HG02981 (cell line): ENCODE measurements around the gene ZBTB7C.

Experiments
- ATAC-seq: cut with Tn5 transposase; IDR thresholded peaks from one replicate; pipeline ENCODE4 v1.9.1; 2021; ENCODE audit warnings: mild to moderate bottlenecking, moderate library complexity; ENCODE audit not compliant: unreplicated experiment

ZBTB7C gene

GRCh38 chr18:48153613-48154481 lies 255.3 kb downstream of the ZBTB7C start:
- ATAC-seq = no peak

GRCh38 chr18:48152549-48152948 lies 256.6 kb downstream of the ZBTB7C start:
- no peak for ATAC-seq

- ATAC-seq = no peak
Observed at GRCh38 chr18:48151421-48152065, 257.6 kb downstream of the ZBTB7C start.

- no peak for ATAC-seq
Observed at GRCh38 chr18:48149020-48149685, 260.0 kb downstream of the ZBTB7C start.

- ATAC-seq = no peak
Observed at GRCh38 chr18:48142994-48143393, 266.2 kb downstream of the ZBTB7C start.

- ATAC-seq = no peak
Observed at GRCh38 chr18:48142353-48142752, 266.8 kb downstream of the ZBTB7C start.

- ATAC-seq = no peak
Observed at GRCh38 chr18:48140731-48141130, 268.5 kb downstream of the ZBTB7C start.

- no peak for ATAC-seq
Observed at GRCh38 chr18:48139431-48140347, 269.5 kb downstream of the ZBTB7C start.

- ATAC-seq = no peak
Observed at GRCh38 chr18:48138660-48139430, 270.3 kb downstream of the ZBTB7C start.

- ATAC-seq = no peak
Observed at GRCh38 chr18:48138210-48138609, 271.0 kb downstream of the ZBTB7C start.

GRCh38 chr18:48137374-48138081 lies 271.7 kb downstream of the ZBTB7C start:
- ATAC-seq = no peak

GRCh38 chr18:48136827-48137373 lies 272.3 kb downstream of the ZBTB7C start:
- no peak for ATAC-seq

GRCh38 chr18:48136051-48136826 lies 272.9 kb downstream of the ZBTB7C start:
- no peak for ATAC-seq

- no peak for ATAC-seq
Observed at GRCh38 chr18:48135436-48135966, 273.7 kb downstream of the ZBTB7C start.

- no peak for ATAC-seq
Observed at GRCh38 chr18:48134609-48135008, 274.6 kb downstream of the ZBTB7C start.

- no peak for ATAC-seq
Observed at GRCh38 chr18:48133671-48134251, 275.4 kb downstream of the ZBTB7C start.

GRCh38 chr18:48132797-48133655 lies 276.2 kb downstream of the ZBTB7C start:
- ATAC-seq = no peak
